GM19395 (cell line): ENCODE data around the gene CALML4.
"Not testable (repeated sequence)": the region's sequence is repeated elsewhere in the genome, so short reads cannot be mapped to it uniquely, and the experiment has no call there.

ENCODE experiments used
- ATAC-seq: cut with Tn5 transposase; IDR thresholded peaks from one replicate; pipeline ENCODE4 v1.9.1; 2021; ENCODE audit warnings: mild to moderate bottlenecking, moderate library complexity; ENCODE audit not compliant: unreplicated experiment

CALML4 gene

GRCh38 chr15:68192804-68193486, 12.2 kb downstream of the CALML4 start:
- ATAC-seq, result no peak

- ATAC-seq, result no peak
Observed at GRCh38 chr15:68192117-68192516, 13.0 kb downstream of the CALML4 start.

- ATAC-seq, result no peak
Observed at GRCh38 chr15:68191555-68191954, 13.6 kb downstream of the CALML4 start.

DNA sequence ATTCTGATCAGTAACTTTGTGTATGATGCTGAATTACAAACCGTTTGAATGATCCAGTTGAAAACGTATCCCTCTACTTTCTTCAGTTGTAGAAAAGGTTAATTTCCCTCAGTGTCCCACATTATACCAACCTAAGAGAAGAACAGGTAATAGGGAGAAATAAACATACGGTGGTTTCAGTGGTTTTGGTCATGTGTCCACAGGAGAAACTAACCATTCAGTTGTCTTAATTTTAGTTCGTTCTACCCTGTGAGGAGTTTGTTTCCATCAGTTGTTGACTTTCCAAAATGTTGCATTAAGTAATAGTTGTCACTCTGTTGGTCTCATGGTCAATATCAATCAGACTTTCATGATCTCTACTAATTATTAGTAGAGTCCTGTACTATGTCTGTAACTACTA, 15.1 kb downstream of the CALML4 start:
- no peak for ATAC-seq

DNA sequence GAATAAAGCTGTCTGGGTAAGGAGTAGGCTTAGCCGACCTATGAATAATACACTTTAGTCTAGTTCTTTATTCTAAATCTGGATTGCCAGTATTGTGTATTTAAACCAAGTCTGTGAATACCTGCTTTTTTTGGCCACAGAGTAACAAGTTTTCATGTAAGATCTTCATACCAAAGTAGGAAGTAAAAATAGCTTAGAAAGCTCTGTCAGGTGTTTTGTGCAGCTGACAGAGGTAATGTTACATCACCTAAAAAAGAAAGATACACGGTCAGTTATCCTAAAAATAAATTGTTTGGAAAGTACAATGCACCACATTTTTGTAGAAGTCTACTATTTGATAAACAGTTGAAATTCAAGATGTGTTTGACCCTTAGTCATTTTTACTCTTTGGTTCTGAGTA, 16.5 kb downstream of the CALML4 start:
- ATAC-seq, result no peak

- ATAC-seq, result no peak
Observed at GRCh38 chr15:68187559-68187958, 17.6 kb downstream of the CALML4 start.

DNA sequence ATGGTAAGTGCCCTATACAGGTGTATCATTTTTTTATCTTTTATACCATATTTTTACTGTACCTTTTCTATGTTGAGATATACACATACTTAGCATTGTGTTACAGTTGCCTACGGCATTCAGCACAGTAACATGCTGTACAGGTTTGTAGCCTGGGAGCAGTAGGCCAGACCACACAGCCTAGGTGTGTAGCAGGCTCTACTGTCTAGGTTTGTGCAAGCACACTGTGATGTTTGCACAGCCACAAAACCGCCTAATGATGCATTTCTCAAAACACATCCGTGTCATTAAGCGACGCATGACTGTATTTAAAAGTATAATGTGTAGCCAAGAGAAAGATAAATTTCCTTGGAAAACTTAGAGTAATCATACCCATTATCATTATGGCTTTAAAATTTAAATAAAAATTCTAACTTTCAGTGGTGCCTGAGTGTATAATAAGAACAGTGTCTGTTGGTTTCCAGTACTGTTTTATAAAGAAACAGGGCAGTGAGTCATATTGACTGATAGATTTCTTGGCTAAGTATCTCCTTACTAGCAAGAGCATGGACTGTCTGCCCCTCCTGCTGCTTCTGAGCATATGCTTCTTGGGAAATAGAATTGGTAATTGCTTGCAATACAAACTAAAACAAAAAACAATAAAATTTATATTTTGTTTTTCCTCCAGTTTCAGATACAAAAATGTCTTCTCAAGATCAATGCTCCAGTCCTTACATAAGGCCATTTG, 18.3 kb downstream of the CALML4 start:
- no peak for ATAC-seq

DNA sequence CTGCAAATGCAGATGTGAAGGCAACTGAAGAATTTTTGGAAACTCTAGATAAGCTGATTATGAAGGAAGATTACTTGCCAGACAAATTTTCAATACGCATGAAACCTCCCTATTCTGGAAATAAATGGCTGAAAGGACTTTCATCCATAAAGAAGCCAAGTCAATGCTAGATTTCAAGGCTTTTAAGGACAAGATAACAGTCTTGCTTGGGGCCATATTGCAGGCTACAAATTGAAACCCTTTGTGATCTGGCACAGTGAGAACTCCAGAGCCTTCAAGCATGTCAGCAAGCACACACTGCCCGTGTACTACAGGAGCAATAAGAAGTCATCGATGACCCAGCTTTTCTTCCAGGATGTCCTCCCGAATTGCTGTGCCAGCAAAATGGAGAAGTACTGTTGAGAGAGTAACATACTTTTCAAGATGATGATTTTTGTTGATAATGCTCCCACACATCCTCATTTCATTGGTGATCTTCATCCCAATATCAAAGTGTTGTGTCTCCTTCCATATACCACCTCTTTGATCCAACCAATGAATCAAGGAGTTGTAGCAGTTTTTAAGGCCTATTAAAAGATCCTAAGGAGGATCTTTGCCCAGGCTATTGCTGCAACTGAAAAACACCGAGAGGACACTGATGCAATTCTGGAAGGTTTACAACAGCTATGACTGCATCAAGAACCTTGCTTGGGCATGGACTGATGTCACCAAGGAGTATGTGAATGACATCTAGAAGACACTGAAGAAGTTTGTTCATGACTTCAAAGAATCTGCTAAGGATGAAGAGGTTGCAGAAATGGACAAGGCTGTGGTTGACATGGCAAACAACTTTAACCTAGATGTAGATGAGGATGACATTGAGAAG, 20.3 kb downstream of the CALML4 start:
- ATAC-seq, result no peak

DNA sequence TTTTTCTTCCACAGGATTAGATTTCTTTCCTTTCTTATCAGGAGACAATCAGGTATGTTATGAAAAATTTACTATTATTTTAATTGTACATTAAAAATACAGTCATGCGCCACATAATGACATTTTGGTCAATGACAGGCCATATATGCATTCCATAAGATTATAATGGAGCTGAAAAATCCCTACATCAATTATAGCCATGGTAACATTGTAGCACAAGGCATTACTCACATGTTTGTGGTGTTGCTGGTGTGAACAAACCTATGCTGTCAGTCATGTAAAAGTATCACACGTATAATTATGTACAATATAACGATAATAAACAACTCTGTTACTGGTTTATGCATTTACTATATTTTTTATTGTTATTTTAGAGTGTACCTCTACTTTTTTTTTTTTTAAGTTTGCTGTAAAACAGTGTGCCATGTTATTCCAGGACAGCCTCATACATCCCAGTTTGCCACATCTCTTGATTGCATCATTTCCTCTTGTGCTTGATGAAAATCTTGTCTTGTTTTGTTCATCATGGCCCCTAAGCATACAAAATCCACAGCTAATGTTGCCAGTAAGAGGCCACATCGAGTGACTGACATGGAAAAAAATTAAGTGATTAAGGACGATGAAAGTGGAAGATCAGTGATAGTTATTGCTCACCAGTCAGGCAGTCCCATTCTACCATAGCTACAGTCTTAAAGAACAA, 21.4 kb downstream of the CALML4 start:
- ATAC-seq, result no peak

- no peak for ATAC-seq
Observed at GRCh38 chr15:68177742-68178141, 27.4 kb downstream of the CALML4 start.

GRCh38 chr15:68176601-68177000, 28.5 kb downstream of the CALML4 start:
- no peak for ATAC-seq

GRCh38 chr15:68175526-68175925, 29.6 kb downstream of the CALML4 start:
- no peak for ATAC-seq

GRCh38 chr15:68173119-68173518, 32.0 kb downstream of the CALML4 start:
- ATAC-seq, result no peak

DNA sequence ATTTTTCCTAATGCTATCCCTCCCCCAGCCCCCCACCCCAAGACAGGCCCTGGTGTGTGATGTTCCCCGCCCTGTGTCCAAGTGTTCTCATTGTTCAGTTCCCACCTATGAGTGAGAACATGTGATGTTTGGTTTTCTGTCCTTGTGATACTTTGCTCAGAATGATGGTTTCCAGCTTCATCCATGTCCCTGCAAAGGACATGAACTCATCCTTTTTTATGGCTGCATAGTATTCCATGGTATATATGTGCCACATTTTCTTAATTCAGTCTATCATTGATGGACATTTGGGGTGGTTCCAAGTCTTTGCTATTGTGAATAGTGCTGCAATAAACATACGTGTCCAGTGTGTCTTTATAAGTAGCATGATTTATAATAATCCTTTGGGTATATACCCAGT, 33.1 kb downstream of the CALML4 start:
- not testable (repeated sequence) for ATAC-seq

DNA sequence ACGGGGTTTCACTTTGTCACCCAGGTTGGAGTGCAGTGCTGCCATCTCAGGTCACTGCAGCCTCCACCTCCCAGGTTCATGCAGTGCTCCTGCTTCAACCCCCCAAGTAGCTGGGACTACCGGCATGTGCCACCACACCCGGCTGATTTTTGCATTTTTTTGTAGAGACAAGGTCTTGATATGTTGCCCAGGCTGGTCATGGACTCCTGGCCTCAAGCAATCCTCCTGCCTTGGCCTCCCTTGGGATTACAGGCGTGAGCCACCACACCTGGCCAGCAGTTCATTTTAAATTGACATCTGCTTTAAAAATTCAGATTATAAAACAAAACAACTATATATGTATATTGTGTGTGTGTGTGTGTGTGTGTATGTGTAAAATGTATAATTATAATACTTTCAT, 38.3 kb downstream of the CALML4 start:
- no peak for ATAC-seq

- no peak for ATAC-seq
Observed at GRCh38 chr15:68163191-68163590, 41.9 kb downstream of the CALML4 start.

- no peak for ATAC-seq
Observed at GRCh38 chr15:68158046-68158628, 47.0 kb downstream of the CALML4 start.

DNA sequence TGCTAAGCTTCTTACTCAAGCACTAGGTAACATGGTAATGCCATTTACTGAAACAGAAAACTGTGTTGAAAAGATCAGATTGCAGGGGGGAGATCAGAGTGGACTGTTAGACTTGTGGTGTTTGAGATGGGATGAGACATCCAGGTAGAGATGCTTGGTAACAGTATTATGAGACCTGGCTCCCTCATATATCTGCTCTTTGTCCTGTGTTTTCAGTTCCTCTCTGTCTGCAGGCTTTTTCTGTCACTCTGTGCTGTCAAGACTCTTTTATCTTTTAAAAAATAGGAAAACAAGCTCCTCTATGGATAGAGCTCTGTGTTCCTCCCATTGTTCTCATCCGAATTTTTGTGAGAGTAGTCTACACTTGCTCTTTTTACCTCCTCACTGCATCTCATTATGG, 48.1 kb downstream of the CALML4 start:
- ATAC-seq, result no peak

DNA sequence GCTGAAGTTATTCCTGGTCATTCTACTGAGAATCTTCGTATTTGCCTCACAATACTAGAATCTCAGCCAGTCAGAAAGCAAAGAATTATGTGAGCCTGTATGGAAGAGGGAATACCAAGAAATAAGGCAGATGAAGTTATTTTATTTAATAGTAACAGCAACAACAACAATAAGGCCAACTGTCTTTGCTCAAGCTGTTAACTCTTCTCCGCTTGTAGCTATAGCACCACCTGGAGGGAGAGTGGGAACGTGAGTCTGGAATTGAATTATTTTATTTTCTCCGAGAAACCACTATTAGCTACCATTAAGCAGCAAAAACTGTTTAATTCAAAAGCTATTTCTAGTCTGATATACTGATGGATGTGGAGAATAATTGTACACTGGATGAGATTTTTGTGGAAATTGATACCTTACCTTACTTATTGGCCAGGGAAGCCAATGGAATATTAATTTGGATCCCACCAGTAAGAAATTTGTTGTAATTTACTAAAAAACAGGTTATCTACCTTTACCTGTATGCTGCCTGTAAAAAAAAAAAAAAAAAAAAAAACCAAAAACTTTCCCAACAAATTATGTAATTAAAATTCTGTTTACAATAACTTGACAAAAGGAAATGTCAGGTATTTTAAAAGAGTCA, 50.1 kb downstream of the CALML4 start:
- ATAC-seq, result no peak

DNA sequence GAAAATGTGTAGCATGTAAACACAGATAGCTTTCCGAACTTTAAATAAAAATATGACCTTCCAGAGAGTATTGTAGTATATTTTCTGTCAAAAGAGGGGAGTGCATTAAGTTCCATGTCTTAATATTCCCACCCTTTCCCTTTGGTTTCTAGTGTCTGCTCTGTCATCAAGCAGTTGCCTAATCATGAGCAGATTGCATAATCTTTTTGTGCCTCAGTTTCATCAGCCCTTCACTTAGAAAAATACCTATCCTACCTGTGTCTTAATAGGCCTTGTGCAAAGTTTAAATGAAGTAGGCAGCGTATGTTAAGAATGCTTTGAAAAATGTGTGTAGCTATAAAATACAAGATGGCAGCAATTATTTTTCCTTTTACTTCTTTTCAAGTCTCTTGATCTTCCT, 52.8 kb downstream of the CALML4 start:
- ATAC-seq, result no peak
